ENCODE results near the gene ZFPM1. TPM values are rescaled to one million over a fixed set of nuclear protein-coding genes. Genes with fewer than 3 reads are reported as not detected.

The ZFPM1 gene
- total and polyA plus RNA-seq, 12 donors = 0.37 to 23.8 (median 3.5) TPM

DNA sequence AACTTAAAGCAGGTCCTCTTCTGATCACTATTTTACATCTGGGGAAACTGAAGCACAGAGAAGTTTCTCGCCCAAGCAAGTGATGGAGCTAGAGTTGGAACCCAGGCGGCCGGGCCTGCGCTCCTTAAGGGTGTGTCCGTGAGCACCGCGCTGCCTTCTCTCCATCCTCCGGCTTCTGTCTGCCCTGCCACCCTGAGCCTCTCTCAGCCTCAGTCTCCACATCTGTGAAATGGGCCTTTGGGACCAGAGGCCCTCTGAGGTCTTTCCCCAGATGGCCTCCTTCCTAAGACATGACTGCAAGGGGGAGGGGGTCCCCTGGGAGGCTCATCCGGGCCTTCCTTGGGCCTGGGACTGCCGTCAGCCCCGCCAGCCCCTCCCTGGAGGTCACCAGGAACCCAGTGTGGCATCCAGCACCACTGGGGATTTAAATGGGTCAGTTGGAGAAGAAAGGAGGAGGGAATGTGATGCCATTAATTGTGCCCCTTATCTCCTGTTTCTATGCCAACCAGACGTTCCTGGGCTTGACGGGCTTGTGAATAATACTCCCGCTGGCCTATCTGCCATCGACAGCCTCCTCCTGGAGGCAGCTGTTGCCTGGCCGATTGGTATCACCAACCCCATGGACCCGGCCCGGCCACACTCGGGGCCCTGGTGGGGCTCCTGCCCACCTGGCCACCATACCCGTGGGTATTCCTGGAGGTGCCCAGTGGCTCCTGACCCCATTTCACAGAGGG is 5.1 kb downstream of the ZFPM1 start:
- TF ChIP-seq, protein P1, sequence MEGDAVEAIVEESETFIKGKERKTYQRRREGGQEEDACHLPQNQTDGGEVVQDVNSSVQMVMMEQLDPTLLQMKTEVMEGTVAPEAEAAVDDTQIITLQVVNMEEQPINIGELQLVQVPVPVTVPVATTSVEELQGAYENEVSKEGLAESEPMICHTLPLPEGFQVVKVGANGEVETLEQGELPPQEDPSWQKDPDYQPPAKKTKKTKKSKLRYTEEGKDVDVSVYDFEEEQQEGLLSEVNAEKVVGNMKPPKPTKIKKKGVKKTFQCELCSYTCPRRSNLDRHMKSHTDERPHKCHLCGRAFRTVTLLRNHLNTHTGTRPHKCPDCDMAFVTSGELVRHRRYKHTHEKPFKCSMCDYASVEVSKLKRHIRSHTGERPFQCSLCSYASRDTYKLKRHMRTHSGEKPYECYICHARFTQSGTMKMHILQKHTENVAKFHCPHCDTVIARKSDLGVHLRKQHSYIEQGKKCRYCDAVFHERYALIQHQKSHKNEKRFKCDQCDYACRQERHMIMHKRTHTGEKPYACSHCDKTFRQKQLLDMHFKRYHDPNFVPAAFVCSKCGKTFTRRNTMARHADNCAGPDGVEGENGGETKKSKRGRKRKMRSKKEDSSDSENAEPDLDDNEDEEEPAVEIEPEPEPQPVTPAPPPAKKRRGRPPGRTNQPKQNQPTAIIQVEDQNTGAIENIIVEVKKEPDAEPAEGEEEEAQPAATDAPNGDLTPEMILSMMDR (IDR thresholded peaks at IDR 0.05) = no peak
- TF ChIP-seq POLR2A (IDR thresholded peaks at IDR 0.05) = no peak
- Histone ChIP-seq H3K4me3 (no peak overlapping the region), H3K9me3 (replicated peaks in 1 of 3) (no peaks in the 10 kb centered on the region), H3K27me3 (no peaks in the 10 kb centered on the region), H3K4me1 (replicated peaks in 1 of 2) (peaks cover 22 to 36% of the 10 kb centered on the region in 2 donors), H3K36me3 (replicated peaks in 1 of 2) (no peaks in the 10 kb centered on the region), H3K27ac (peak overlapping the region in 1 of 5 donors; percentile 44)
- intact Hi-C loops (cut with DNase I) = no loop called here
- 58 to 65% (median 61%) methylated on average over 19 to 20 of the region's 20 CpGs for WGBS, 4 donors
- peak in 6 of 7 donors; percentile 59 to 80 (median 70) for DNase-seq

DNA sequence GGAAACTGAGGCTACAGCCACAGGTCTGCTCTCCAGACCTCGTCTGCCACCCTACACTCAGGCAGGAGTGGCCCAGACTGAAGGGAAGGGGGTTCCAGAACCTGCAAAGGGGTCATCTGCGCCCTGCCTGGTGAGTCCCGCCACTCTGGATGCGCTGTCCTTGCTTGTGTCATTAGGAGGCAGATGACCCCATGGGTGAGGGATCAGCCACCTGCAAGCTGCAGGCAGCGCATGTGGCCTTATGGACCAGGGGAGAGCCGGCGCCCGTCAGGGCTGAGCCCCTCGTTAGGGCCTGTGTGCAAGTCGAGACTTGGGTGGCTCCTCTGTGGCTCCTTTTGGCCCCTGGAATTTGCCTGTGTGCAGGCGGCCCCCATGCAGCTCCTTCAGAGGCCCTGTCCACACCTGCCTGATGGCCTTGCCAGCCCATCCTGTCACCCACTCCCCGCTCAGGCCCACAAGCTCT is 5.7 kb downstream of the ZFPM1 start:
- H3K27ac ChIP-seq = peak overlapping the region in 1 of 5 donors; percentile 44
- 86 to 97% (median 94%) methylated on average over 4 to 12 of the region's 12 CpGs for WGBS, 4 donors
- H3K4me1 ChIP-seq (replicated peaks in 1 of 2) = peaks cover 20 to 35% of the 10 kb centered on the region in 2 donors
- no peaks in the 10 kb centered on the region for H3K36me3 ChIP-seq (replicated peaks in 1 of 2)
- H3K9me3 ChIP-seq (replicated peaks in 1 of 3) = no peaks in the 10 kb centered on the region
- H3K27me3 ChIP-seq = no peaks in the 10 kb centered on the region
- intact Hi-C loops (cut with DNase I) = no loop called here
- no peak overlapping the region for H3K4me3 ChIP-seq
- TF ChIP-seq, protein P1 (IDR thresholded peaks at IDR 0.05) = no peak
- TF ChIP-seq POLR2A (IDR thresholded peaks at IDR 0.05) = no peak
- DNase-seq = no peak

DNA sequence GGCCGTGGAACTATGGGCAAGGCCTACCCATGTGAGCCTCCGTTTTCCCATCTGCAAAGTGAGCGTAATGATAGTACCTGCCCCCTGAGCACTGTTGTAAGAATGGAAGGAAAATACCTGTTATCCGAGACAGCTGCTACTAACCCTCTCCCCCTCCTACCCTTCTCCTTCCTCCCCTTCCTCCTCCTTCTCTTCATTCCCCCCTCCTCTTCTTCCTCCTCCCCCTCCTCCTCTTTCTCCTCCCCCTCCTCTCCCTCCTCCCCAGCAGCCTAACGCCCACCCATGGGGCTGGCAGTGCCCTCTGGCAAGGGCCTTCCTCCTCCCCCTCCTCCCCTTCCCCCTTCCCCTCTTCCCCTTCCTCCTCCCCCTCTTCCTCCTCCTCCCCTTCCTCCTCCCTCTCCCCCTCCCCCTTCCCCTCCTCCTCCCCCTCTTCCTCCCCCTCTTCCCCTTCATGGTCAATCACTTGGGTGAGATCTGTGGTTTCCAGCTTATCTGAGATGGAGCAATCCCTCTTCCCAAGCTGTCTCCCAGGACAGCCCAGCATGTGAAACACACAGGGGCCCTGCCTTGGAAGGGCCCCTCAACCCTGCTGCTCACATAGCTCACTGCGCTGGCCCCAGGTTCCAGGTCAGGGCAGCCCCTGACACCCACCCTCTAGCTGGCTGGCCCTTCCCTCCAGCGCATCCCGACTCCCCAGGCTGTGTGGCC is 6.4 kb downstream of the ZFPM1 start:
- Histone ChIP-seq H3K4me1 (replicated peaks in 1 of 2) (peaks cover 13 to 28% of the 10 kb centered on the region in 2 donors), H3K9me3 (replicated peaks in 1 of 3) (no peaks in the 10 kb centered on the region), H3K27me3 (no peaks in the 10 kb centered on the region), H3K36me3 (replicated peaks in 1 of 2) (no peaks in the 10 kb centered on the region), H3K27ac (no peak overlapping the region), H3K4me3 (no peak overlapping the region)
- intact Hi-C loops (cut with DNase I) = no loop called here
- TF ChIP-seq POLR2A (IDR thresholded peaks at IDR 0.05) = no peak
- TF ChIP-seq, protein P1 (IDR thresholded peaks at IDR 0.05) = no peak
- WGBS, 4 donors = 64 to 74% (median 68%) methylated on average over 5 to 8 of the region's 8 CpGs
- DNase-seq = peak in 2 of 7 donors; percentile 42 to 54

DNA sequence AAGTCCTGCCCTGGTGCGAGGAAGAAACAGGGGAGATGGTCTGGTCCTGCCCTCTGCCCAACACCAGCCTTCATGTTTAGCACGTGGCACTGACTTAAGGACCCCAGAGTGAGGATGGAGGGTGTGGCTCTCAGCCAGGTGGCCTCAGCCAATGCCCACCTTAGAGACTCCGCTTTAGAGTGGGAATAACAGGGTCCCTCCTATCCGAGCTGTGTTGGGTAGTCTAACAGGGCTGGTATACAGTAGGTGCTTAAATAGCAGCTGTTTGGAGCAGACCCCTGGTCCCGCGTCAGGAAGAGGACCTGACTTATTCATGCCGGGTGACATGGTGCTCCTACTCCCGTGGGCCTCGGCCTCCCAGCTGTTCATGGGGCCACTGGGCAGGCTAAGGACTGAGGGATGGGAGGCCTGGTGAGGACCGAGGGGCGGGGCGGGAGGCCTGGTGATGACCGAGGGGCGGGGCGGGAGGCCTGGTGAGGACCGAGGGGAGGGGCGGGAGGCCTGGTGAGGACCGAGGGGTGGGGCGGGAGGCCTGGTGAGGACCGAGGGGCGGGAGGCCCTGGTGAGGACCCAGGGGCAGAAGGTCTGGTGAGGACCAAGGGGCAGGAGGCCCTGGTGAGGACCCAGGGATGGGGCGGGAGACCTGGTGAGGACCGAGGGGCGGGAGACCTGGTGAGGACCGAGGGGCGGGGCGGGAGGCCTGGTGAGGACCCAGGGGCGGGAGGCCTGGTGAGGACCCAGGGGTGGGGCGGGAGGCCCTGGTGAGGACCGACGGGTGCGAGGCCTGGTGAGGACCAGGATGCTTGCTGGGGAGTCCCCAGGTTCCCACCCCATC is 7.6 kb downstream of the ZFPM1 start:
- TF ChIP-seq, protein P1 (IDR thresholded peaks at IDR 0.05) = no peak
- no peak for TF ChIP-seq POLR2A (IDR thresholded peaks at IDR 0.05)
- 71 to 94% (median 86%) methylated on average over 5 to 30 of the region's 32 CpGs for WGBS, 4 donors
- intact Hi-C loops (cut with DNase I) = no loop called here
- no peak for DNase-seq
- H3K36me3 ChIP-seq (replicated peaks in 1 of 2) = no peaks in the 10 kb centered on the region
- peaks cover 8 to 21% of the 10 kb centered on the region in 2 donors for H3K4me1 ChIP-seq (replicated peaks in 1 of 2)
- no peak overlapping the region for H3K4me3 ChIP-seq
- no peaks in the 10 kb centered on the region for H3K27me3 ChIP-seq
- no peaks in the 10 kb centered on the region for H3K9me3 ChIP-seq (replicated peaks in 1 of 3)
- H3K27ac ChIP-seq = peak overlapping the region in 1 of 5 donors; percentile 38
